Suppressor macrophage treated with lipopolysaccharide for 4 hours (primary cell): ENCODE measurements around the gene LAMA2.
A peak's percentile ranks its signal among the peaks of the same experiment; 100 is the strongest.

Source experiments
- DNase-seq: peaks from one replicate; pipeline ENCODE4 v3.0.0-alpha.2; 2020

The LAMA2 gene

DNA sequence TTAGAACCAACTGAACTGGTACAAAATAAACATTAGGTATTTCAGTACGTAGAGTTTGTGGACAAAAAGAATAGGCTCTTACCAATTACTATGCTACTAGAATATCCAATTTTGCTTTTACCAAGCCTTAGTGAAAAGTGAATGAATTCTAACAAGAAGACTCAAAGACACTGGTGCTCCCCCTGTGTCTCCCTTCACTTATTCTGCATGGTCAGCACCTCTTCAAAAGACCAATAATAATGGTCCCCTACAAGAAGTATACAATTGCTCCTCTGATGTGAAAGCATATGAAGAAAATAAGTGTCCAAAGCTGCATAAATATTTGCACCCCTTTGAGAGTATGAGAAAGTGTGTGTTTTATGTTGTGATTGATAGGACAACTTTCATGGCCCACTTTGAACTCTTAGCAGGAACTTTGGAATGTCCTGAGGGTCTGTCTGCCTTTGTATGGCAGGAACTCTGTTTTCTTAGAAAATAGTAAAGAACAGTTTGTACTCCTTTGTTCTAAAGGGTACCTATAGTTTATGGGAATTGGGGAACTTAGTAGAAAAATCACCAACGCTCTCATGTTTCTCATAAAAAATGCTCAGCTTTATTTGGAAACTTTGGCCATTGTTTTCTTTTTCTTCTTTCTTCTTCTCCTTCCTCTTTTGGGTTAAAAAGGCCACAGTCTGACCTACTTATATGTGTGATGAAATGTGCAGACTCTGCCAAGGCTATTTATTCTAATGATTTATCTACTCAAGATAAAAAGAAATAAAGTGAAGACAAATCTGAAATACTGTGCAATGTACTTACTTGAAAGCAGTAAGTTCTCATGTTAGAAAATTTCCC is 352.4 kb downstream of the LAMA2 start:
- DNase-seq: no peak

DNA sequence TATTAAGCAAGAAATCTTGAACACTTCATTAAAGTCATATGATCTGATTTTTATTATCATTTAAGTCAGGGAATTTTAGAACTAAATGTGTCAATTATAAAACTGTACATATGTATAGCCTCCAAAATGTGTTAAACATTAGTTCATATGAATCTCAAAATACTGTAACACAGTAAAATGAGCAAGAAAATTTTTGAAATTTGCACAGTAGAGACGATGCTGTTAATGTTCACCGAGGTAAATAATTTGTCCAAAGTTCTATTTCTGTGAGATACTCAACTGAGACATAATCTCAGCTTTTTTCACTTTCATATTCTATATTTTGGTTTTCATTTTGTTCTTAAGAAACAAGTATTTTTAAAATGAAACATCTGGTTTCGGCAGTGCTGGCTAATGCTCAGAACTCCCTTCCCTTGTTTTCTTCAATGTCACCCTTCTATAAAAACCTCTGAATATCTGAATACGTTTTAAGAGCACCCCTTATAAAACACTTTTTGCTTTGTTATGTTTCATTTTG is 353.1 kb downstream of the LAMA2 start:
- no peak for DNase-seq

DNA sequence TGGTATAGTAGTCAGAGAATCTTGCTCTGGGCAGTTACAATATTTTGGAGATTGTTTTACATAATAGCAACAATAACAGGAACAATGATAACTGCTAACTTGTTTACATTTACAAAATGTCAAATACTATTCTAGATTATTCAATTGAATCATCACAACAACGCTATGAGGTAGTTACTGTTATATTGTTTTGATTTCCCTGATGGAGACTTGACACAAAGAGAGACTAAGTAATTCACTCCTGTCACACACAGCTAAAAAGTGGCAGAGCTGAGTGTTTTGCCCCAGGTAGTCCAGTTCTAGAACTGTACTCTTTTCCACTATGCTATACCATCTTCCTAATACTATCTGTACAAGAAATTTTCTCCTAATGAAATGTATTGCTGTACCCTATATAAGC is 356.1 kb downstream of the LAMA2 start:
- no peak for DNase-seq

DNA sequence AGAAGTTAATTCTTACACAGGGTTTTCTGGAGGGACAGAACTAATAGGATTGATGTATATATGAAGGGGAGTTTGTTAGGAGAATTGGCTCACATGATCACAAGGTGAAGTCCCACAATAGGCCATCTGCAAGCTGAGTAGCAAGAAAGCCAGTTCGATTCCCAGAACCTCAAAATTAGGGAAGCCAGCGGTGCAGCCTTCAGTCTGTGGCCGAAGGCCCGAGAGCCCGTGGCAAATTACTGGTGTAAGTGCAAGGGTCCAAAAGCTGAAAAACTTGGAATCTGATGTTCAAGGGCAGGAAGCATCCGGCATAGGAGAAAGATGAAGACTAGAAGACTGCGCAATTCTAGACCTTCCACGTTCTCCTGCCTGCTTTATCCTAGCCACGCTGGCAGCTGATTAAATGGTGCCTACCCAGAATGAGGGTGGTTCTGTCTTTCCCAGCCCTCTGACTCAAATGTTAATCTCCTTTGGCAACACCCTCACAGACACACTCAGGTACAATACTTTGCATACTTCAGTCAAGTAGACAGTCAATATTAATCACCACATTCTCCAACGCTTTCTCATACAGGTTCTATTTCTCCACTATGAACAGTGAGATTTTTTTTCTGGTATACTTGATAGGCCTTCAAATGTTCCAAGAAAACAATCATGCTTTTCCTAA is 357.0 kb downstream of the LAMA2 start:
- no peak for DNase-seq

DNA sequence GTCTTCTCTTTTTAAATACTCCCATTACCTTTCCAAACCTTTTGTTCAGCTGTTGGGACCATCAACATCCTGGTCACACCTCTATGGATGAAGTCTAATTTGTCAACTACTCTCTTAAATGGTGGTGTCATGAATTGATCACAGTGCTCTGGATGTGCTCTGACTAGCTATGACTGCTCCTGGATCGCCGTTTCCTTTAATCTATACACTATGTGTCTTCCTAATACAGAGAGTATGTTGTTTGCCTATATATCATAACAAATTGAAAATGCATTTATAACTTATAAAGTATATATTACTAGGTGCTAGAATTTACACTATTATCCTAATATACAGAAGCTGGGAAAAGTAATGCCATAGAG is 357.5 kb downstream of the LAMA2 start:
- DNase-seq: no peak

DNA sequence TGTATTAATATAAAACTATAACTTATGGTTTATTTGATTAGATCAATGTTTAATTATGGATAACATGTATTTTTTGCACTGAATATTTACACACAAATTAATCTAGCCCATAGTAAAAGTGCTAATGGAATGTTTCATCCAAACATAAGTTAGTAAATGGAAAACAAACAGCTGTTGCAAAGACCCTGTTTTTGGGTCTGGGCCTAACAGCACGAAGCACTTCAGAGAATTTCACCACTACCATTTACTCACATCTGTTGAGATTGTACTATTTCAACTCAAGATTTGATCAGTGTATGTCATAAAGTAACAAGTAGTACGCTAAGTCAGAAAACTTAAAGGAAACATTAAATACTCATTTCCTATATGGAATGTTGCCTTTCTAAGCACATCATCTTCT is 359.6 kb downstream of the LAMA2 start:
- no peak for DNase-seq

DNA sequence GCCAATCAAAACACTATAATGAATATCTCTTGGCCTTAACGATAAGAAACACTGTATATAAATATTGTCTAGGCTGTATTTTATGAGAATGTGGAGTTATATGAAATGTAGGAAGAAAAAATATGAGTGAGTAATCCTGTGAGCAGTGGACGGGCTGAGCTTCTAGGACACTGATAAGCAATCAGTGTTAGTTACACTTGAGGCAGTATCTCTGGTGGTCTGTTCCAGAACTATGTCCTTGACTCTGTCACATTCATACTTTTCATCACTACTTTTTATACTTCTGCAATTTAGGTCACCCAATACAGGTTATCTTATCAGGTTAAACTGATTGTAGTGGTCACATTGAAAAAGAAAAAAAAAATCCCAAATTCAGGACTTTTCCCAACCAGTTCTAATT is 360.4 kb downstream of the LAMA2 start:
- DNase-seq: no peak

DNA sequence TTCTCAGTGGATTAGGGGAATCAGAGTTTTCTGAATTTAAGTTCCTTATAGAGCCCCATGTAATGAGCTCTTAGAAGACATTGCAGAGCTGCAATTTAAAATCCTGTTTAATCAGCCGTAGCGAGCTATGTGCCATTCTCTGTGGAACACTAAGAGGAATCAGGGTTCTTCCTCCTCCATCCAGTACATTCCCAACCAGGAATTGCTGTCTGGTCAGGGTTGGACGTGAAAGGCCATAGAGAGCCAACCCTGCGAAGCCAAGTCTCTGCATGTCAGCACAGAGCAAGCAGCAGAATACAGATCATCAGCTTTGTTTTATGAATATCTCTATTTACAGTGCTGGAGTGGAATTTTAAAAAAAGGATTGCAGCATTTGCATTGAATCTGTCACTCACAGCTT is 366.0 kb downstream of the LAMA2 start:
- no peak for DNase-seq

DNA sequence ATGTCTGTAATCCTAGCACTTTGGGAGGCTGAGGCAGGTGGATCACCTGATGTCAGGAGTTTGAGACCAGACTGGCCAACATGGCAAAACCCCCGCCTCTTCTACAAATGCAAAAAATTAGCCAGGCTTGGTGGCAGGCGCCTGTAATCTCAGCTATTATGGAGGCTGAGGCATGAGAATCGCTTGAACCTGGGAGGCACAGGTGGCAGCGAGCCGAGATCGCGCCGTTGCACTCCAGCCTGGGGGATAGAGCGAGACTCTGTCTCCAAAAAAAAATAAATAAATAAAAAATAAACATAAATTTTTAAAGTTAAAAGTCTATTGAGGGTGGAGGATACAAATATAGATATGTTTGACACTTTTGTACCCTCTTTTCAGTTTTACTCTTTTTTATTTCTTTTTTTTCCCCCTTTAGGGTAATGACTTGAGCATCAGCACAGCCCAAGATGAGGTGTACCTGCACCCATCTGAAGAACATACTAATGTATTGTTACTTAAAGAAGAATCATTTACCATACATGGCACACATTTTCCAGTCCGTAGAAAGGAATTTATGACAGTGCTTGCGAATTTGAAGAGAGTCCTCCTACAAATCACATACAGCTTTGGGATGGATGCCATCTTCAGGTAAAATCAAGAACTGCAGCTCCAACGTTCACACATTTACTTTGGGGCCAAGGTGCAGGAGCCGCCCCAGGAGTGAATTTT is 368.9 kb downstream of the LAMA2 start:
- peak; percentile 56 for DNase-seq

DNA sequence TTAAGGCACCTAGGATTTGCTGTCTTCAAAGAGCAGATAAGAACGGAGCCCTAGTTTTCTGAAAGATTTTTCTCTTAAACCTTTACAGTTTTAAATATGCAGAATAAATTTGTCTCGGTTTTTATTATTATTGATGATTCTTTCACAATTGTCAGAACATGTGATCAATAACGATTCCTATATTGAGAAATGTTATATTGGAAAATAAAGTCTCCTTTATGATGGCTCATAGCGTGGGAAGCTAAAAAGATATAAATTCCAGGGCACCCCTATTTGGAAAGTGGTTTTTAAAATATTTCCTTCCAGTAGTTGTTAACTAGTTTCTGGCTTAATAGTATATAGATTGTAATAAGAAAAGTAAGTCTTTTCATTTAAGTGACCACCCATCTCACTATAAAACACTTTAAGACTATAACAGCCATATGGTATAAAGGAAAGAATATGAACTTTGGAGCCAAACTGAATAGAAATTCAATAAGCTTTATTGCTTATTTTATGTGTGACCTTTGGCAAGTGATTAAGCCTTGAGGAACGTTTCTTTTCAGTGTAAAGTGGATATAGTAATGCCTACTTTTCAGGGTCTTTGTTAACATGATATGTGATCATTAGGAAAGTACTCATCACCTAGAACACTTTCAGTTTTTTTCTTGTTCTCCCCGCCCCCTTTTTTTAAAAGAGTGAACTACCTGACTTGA is 369.6 kb downstream of the LAMA2 start:
- no peak for DNase-seq

DNA sequence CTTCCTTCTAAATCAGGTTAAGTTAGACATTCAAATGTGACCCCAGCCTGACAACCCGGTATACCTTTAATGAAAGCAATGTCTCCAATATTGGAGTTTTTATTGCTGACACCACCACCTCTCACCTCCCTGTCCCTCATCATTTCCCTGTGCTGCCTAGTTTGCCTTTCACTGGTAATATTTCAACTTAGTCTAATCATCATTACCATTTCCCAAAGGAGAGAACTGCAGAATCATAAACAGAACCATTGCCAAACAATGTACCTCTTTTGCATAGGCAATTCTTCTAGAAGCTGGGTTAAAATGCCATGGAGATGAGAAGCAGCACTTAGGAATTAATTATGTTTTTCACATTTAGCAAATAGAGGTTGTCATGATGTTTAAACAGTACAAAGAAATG is 370.3 kb downstream of the LAMA2 start:
- no peak for DNase-seq

DNA sequence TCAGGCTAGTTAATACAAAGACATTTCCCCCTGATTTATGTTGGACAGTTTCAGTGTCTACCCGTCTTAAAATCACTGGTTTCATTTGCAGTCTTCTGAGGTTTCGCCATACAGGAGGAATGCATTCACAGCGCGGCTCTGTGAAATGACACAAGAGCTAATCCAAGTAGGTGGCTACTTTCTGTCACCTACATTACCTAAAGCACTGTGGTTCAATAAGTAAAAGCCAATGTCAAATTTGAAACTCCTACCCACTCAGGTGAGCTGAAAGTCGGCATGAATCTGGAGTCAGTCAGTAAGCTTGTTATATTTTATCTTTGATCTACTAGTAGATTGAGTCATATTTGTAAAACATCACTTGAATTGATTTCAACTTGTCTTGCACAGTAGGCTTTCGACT is 370.8 kb downstream of the LAMA2 start:
- no peak for DNase-seq

DNA sequence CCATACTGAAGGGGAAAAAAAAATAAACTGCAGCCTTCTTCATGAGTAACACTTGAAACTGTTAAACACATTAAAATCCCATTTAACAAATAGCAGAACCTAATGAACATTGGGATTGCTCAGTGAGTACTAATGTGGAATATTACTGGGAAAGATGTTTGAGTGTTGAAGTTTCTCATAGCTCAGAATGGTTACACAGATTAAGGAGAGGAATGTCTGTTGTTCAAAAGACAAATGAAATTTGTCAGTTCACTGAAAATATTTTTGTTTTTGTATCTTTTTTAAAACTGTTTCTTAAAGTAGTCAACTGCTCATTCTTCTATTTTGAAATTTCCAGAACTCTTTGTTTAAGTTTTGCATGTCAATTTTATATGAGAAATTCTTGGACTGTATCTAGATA is 374.3 kb downstream of the LAMA2 start:
- DNase-seq: no peak

DNA sequence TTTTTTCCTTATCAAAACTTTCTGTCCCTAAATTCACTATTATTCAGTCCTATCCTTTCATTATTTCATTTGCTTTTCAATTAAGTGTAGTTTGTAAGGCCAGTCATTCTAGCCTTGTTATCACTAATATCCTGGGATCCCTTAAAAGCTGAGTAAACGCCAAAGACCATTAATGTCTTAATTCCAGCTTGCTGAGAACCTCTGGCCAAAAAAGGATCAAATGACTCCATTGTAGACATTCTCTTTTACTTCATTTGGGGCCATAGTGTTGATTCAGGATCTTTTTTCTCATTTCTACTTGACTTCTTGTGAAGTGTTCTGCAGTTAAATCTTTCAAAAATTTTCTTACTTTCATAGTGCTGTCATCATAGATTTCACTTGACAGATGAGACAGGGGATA is 379.7 kb downstream of the LAMA2 start:
- DNase-seq: no peak

DNA sequence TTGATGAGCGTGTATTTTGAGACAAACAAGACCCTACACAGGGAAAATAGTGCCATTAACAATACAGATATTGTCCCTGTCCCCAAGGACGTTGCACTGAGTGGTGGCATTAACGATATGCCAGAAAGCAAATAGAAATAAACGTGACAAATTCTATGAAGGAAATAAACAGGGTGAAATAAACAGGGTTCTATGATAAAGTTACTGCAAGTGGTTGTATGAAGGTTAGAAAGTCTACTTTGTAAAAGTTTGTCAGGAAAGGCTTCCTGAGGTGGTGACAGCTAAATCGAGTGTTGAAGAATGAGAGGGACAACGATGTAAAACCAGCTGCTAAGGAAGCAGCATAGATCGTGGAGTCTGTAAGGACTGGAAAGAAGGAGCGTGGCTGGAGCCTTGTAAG is 380.2 kb downstream of the LAMA2 start:
- DNase-seq: no peak

DNA sequence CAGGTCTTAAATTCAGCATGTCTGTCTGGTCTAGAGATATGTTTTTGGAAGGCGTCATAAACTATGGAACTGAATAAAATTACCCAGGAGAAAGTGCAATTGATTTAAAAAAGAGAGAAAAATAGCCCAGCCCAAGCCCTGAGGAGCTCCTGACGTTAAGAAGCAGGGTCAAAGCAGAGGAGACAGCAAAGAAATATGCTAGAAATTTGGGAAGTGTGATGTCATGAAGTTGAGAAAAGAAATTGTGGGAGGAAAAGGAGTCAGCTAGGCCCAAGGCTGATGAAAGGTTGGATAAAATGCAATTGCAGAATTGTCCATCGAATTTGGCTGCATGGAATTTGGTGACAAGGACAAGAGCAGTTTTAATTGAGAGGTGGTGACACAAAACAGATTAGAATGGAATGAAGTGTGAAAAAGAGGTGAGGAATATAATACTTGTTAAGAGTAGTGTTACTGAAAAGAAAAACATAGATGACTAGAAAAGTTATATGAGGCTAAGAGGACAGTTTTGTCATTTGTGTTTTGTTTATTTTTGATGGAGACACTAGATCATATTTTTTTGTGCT is 381.6 kb downstream of the LAMA2 start:
- DNase-seq: no peak

DNA sequence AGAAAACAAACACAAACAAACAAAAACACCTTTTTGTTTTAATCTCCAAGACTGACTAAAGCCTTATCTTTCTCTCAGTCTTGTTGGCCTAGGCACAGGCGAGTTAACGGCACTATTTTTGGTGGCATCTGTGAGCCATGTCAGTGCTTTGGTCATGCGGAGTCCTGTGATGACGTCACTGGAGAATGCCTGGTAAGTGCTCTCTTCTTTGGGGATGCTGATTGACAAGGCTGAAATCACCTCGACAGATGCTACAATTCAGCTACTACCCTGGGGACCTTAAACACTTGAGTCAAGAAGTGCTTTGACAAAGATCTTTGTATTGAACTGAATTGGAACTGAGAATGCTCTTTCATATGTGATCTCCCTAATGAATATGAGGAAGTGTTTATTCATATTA is 384.1 kb downstream of the LAMA2 start:
- no peak for DNase-seq

DNA sequence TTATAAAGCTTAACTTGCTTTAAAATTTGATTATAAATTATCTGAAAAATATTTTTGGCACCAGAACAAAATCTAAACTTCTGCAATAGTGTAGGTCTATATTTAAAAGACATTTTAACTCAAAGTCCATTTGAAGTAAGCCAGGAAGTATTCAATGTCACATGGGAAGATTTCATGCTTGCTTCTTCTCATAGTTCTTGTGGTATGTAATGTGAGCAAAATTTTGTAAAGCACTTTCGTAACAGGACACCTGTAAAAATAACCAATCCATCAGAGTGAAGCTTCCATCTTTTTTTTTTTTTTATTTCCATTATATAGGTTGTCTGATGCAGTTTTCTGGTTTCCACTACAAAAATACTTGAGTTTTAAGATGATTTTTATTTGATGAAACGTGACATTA is 386.1 kb downstream of the LAMA2 start:
- DNase-seq: no peak

DNA sequence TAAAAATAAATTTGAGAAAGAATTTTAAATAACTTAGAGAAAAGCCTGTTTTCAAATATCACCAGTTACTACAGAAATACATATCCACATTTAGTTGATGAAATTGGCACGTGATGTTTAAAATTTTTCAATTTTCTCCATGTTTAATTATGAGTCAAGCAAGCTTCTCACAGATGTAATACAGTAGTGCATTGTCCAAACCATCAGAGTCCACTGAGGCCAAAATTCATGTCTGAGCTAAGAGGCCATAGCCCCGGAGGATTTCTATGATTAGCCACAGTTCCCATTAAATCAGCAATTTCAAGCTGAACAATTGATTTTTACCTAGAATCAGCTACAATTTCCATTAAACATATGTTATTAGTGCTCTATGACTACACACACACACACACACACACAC is 387.0 kb downstream of the LAMA2 start:
- no peak for DNase-seq

DNA sequence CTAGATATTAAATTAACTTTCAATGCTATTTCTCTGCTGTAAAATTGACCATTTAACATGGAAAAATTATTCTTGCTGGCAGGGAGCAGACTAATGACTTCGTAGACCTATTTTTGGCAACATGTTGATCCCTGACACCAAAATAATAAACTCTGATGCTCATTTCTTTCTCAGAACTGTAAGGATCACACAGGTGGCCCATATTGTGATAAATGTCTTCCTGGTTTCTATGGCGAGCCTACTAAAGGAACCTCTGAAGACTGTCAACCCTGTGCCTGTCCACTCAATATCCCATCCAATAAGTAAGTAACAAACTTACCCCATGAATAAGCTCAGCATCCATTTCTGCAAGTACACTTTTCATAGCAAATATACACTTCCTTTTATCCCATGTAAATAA is 387.5 kb downstream of the LAMA2 start:
- DNase-seq: no peak

DNA sequence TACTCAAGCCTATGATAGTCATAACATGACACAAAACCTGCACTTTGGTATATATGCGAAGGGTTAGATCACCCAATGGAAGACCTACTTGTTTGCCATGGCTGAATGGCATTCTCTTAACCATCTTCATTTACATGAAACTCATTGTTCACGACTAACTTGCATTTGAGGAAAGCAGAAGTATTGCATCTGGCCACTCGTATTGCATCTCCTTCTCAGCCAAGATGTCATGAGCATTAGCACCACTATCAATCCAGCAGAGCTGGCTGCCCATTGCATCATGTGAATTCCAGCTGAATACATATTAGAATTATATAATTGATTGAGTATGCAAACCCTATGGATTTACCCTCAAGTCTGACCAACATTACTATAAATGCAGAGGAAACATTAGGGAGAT is 390.2 kb downstream of the LAMA2 start:
- DNase-seq: no peak

DNA sequence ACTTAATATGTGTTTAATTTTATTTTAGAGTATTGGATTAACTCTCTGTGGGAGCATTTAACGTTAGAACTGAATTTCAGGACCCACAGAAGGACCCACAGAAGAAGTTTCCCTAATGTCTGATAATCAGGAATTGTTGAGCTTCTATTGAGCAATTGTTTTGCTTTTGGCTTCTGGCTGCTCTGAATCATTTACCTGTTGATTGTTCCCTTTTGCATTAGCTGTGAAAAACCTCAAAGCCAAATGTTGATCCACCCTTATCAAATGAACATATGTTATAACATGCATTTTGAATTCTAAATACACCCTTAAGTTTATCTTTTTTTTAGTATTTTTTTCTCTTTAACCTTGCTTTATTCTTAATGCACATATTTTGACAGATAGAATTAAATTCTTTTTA is 393.5 kb downstream of the LAMA2 start:
- DNase-seq: no peak

DNA sequence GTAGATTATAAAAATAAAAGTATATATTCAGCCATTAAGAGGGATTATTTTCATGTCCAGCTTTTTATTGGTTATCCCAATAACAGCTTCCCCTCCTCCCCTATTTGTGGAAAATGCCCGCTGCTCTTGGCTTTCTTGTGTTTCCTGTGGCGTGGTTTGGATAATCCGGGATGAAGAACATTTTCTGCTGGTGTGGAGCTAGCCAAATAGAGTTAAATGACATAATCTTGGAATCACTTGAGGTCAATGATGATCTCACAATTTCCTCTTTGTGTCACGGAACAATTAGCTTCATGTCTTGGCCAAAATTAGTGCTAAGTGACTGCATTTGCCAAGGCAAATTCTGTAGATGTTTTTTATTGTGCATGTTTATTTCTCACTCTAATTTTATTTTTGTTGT is 394.0 kb downstream of the LAMA2 start:
- no peak for DNase-seq
